HepG2 (cell line): ENCODE measurements around the gene ATAD3C. TPM values are rescaled to one million over a fixed set of nuclear protein-coding genes. Genes with fewer than 3 reads are reported as not detected.

Experiments used
- ARHGAP35 ChIP-seq: sonication (generic); formaldehyde crosslinking; IDR thresholded peaks from 2 replicates; pipeline ENCODE4 v1.9.0; 2022; ENCODE audit warnings: mild to moderate bottlenecking, inconsistent platforms, moderate library complexity, missing genetic modification reagents, borderline replicate concordance
- ARNTL ChIP-seq: sonication (generic); formaldehyde crosslinking; IDR thresholded peaks from 2 replicates; pipeline ENCODE4 v1.4.0; 2020; ENCODE audit warnings: mild to moderate bottlenecking, missing genetic modification reagents
- ATF7-NPFF ChIP-seq: sonication (generic); formaldehyde crosslinking; IDR thresholded peaks from 2 replicates; pipeline ENCODE4 v1.8.1; 2023; ENCODE audit warnings: mild to moderate bottlenecking, low read depth, missing genetic modification reagents, moderate library complexity
- CENPX ChIP-seq: sonication (generic); formaldehyde crosslinking; IDR thresholded peaks from 2 replicates; pipeline ENCODE4 v1.9.0; 2021; ENCODE audit warnings: mild to moderate bottlenecking, missing genetic modification reagents, moderate library complexity
- EP300 ChIP-seq, 3 experiments: sonication (generic) in 1 of 3; formaldehyde crosslinking in 1 of 3; IDR thresholded peaks; 2 replicates each; pipeline versions ENCODE4 v1.5.1 to v1.6.1; 2011 to 2020; ENCODE audit warnings: low read depth in 2 of 3, low read length in 2 of 3, borderline replicate concordance in 1 of 3, improper control_type of control experiment in 1 of 3, mild to moderate bottlenecking in 1 of 3, missing genetic modification reagents in 1 of 3, moderate library complexity in 1 of 3
- FOXK2 ChIP-seq: fragments of 450-650 bp; IDR thresholded peaks from 2 replicates; pipeline ENCODE4 v1.6.1; 2016
- HNRNPLL ChIP-seq: fragments of 200-400 bp; formaldehyde crosslinking; IDR thresholded peaks from 2 replicates; pipeline ENCODE4 v1.6.1; 2017; ENCODE audit warnings: mild to moderate bottlenecking, low read depth, low read length; ENCODE audit not compliant: poor library complexity, severe bottlenecking
- HNRNPUL1 ChIP-seq: fragments of 200-400 bp; formaldehyde crosslinking; IDR thresholded peaks from 2 replicates; pipeline ENCODE4 v1.6.1; 2017; ENCODE audit warnings: low read depth, mild to moderate bottlenecking, low read length, moderate library complexity
- ISL2 ChIP-seq: sonication (generic); formaldehyde crosslinking; IDR thresholded peaks from 2 replicates; pipeline ENCODE4 v1.5.0; 2020; ENCODE audit warnings: missing genetic modification reagents
- RNF2 ChIP-seq: fragments of 450-650 bp; conservative IDR thresholded peaks from 2 replicates; pipeline ENCODE4 v1.6.1; 2016; ENCODE audit warnings: low read depth
- YEATS4 ChIP-seq: sonication (generic); formaldehyde crosslinking; IDR thresholded peaks from 2 replicates; pipeline ENCODE4 v1.4.0; 2020; ENCODE audit warnings: missing genetic modification reagents, borderline replicate concordance
- ZFP62 ChIP-seq: sonication (generic); formaldehyde crosslinking; IDR thresholded peaks from 2 replicates; pipeline ENCODE4 v1.4.0; 2020; ENCODE audit warnings: missing genetic modification reagents
- ZNF33B ChIP-seq: sonication (generic); formaldehyde crosslinking; IDR thresholded peaks from 2 replicates; pipeline ENCODE4 v1.5.1; 2020; ENCODE audit warnings: mild to moderate bottlenecking, missing genetic modification reagents
- ZNF709 ChIP-seq: sonication (generic); formaldehyde crosslinking; IDR thresholded peaks from 2 replicates; pipeline ENCODE4 v1.5.0; 2020; ENCODE audit warnings: mild to moderate bottlenecking, missing genetic modification reagents
- ZNF850 ChIP-seq: sonication (generic); formaldehyde crosslinking; conservative IDR thresholded peaks from 2 replicates; pipeline ENCODE4 v1.9.0; 2021; ENCODE audit warnings: mild to moderate bottlenecking, missing genetic modification reagents
- ZSCAN20 ChIP-seq: sonication (generic); formaldehyde crosslinking; IDR thresholded peaks from 2 replicates; pipeline ENCODE4 v1.4.0; 2020; ENCODE audit warnings: missing genetic modification reagents, mild to moderate bottlenecking, borderline replicate concordance
- polyA plus RNA-seq, 8 experiments: library from polyadenylated mRNA; depleted of rRNA in 3 of 8; stranded (reverse) in 7 of 8; unstranded in 1 of 8; fragments of >200 nt; fragmentation: Illumina TruSeq in 4 of 8; extraction: Trizol in 4 of 8; gene quantifications; 2 replicates each; pipeline versions ENCODE4 v1.2.1 to v1.2.3, GENCODE V29; 2011 to 2016; ENCODE audit warnings: low read depth in 4 of 8, missing spikeins in 1 of 8, mixed read lengths in 1 of 8; ENCODE audit not compliant: insufficient read depth in 1 of 8
- total RNA-seq, 5 experiments: library from RNA; depleted of rRNA; stranded (reverse); fragments of >200 nt; fragmentation: Illumina TruSeq; extraction: Trizol; gene quantifications; 2 replicates each; pipeline ENCODE4 v1.2.3, GENCODE V29; 2016; ENCODE audit warnings: low read depth in 1 of 5
- TF ChIP-seq, protein P1 (sequence below): sonication (generic); formaldehyde crosslinking; IDR thresholded peaks from 2 replicates; pipeline ENCODE4 v1.8.0; 2023; ENCODE audit warnings: mild to moderate bottlenecking, missing genetic modification reagents
- TF ChIP-seq, protein P2 (sequence below): IDR thresholded peaks from 2 replicates; pipeline ENCODE4 v1.6.1; 2016; ENCODE audit warnings: low read depth, missing genetic modification reagents, missing compliant biosample characterization

ATAD3C gene
- total and polyA plus RNA-seq, 2 of the 13 experiments (the other 11 are each of a cell fraction or from before 2014, with no cell fraction given): 2.4 to 3.2 TPM

DNA sequence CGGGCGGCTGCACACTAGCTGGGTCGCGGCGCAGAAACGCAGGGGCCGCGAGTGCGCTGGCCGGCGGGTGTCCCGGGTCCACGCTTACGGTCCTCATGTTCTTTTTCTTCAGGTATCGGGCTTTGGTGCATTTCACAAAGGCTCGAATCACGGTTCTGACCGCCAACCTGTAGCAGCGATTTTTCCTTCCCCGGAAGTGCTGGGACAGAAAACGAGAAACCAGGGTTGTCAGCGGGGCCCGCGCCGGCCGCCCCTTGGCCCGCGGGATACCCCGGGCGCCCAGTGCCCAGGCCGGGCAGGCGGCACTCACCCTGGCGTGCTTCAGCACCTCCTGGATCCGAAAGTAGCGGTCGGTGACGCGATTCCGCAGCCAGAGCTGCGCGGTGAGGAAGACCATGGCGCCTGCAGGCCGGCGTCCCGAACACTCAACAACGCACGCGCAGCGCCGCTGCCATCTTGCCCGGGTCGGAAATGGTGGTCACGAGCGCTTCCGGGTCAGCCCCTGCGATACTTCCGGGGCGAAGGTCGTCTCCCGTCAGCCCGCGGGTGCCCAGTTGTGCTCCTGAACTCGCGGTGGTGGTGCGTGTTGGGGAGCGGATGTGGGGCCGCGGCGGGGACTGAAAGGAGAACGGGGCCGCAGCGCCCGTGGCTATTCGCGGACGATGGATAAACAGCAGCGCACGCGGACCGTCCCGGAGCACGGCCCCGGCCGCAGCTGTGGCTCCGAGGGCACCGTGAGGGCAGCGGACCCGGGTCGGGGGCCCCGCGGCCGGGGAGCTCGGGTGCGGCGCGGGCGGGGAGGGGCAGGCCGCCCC is 42.5 kb upstream of the ATAD3C start, which contains the start of gene MRPL20 (continued):
- TF ChIP-seq FOXK2 (0 out of 2 replicates have a peak, but pooled peaks have one; percentile 11), ZNF850 (CRISPR knock-in tag) (0 out of 2 replicates have a peak, but pooled peaks have one; percentile 22), RNF2 (no peak), ARHGAP35 (peak; percentile 65; the same call in 1 of the 2 replicates), YEATS4 (CRISPR knock-in tag) (peak; percentile 97), HNRNPLL (peak; percentile 65), ARNTL (peak; percentile 79), ZNF33B (peak; percentile 56), HNRNPUL1 (peak; percentile 21; the same call in 1 of the 2 replicates), ZFP62 (no peak), ATF7-NPFF (CRISPR knock-in tag) (peak; percentile 95), ISL2 (no peak), ZNF709 (peak; percentile 78), ZSCAN20 (CRISPR knock-in tag) (no peak), EP300 (IDR thresholded peaks at IDR 0.05; ENCODE audit: low read depth in 2 of 2, low read length in 2 of 2) (peak in 1 of 2 experiments; percentile 40; a peak in 1 of 4 replicates), EP300 (CRISPR knock-in tag; IDR thresholded peaks at IDR 0.05; ENCODE audit: borderline replicate concordance) (0 out of 2 replicates have a peak, but pooled peaks have one; percentile 27), CENPX (CRISPR knock-in tag) (no peak)
- TF ChIP-seq, protein P1, sequence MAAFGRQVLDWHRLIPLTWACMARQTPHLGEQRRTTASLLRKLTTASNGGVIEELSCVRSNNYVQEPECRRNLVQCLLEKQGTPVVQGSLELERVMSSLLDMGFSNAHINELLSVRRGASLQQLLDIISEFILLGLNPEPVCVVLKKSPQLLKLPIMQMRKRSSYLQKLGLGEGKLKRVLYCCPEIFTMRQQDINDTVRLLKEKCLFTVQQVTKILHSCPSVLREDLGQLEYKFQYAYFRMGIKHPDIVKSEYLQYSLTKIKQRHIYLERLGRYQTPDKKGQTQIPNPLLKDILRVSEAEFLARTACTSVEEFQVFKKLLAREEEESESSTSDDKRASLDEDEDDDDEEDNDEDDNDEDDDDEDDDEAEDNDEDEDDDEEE (CRISPR knock-in tag): no peak; the same call in 1 of the 2 replicates
- TF ChIP-seq, protein P2, sequence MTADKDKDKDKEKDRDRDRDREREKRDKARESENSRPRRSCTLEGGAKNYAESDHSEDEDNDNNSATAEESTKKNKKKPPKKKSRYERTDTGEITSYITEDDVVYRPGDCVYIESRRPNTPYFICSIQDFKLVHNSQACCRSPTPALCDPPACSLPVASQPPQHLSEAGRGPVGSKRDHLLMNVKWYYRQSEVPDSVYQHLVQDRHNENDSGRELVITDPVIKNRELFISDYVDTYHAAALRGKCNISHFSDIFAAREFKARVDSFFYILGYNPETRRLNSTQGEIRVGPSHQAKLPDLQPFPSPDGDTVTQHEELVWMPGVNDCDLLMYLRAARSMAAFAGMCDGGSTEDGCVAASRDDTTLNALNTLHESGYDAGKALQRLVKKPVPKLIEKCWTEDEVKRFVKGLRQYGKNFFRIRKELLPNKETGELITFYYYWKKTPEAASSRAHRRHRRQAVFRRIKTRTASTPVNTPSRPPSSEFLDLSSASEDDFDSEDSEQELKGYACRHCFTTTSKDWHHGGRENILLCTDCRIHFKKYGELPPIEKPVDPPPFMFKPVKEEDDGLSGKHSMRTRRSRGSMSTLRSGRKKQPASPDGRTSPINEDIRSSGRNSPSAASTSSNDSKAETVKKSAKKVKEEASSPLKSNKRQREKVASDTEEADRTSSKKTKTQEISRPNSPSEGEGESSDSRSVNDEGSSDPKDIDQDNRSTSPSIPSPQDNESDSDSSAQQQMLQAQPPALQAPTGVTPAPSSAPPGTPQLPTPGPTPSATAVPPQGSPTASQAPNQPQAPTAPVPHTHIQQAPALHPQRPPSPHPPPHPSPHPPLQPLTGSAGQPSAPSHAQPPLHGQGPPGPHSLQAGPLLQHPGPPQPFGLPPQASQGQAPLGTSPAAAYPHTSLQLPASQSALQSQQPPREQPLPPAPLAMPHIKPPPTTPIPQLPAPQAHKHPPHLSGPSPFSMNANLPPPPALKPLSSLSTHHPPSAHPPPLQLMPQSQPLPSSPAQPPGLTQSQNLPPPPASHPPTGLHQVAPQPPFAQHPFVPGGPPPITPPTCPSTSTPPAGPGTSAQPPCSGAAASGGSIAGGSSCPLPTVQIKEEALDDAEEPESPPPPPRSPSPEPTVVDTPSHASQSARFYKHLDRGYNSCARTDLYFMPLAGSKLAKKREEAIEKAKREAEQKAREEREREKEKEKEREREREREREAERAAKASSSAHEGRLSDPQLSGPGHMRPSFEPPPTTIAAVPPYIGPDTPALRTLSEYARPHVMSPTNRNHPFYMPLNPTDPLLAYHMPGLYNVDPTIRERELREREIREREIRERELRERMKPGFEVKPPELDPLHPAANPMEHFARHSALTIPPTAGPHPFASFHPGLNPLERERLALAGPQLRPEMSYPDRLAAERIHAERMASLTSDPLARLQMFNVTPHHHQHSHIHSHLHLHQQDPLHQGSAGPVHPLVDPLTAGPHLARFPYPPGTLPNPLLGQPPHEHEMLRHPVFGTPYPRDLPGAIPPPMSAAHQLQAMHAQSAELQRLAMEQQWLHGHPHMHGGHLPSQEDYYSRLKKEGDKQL (CRISPR knock-in tag): peak; percentile 65; the same call in 1 of the 2 replicates
